Fibroblast of lung (primary cell): ENCODE measurements around the gene PLXNA2.

Experiments
- EZH2 ChIP-seq: IDR thresholded peaks from 2 replicates; pipeline ENCODE4 v1.5.1; 2012; ENCODE audit warnings: low read length, control low read depth, mild to moderate bottlenecking; ENCODE audit errors: missing control alignments
- TF ChIP-seq, protein P1 (sequence below), 2 donors: IDR thresholded peaks in 1 of 2; conservative IDR thresholded peaks in 1 of 2; 1 replicate in 1 of 2; 2 replicates in 1 of 2; pipeline ENCODE4 v1.5.1; 2011 to 2012; ENCODE audit warnings: low read length in 2 of 2, control low read depth in 1 of 2, inconsistent platforms in 1 of 2, low read depth in 1 of 2, mild to moderate bottlenecking in 1 of 2

DNA sequence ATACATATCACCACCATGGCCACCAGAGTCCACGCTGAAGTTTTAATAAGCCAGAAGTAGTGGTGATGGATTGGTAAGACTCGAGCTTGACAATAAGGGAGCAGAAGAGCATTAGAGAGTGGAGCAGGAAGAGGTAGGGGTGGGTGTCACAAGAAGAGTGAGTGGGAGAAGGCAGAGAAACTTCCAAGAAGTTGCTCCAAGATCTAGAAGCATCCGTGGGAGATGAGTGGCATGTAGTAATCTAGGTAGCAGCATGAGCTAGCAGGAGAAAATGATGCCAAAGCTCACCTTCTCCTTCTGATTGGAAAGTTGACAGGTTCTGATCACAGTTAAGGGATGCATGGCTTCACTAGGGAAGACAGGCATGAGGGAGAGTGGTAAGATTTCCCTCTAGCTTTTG lies 49.2 kb downstream of the PLXNA2 start:
- TF ChIP-seq, protein P1, sequence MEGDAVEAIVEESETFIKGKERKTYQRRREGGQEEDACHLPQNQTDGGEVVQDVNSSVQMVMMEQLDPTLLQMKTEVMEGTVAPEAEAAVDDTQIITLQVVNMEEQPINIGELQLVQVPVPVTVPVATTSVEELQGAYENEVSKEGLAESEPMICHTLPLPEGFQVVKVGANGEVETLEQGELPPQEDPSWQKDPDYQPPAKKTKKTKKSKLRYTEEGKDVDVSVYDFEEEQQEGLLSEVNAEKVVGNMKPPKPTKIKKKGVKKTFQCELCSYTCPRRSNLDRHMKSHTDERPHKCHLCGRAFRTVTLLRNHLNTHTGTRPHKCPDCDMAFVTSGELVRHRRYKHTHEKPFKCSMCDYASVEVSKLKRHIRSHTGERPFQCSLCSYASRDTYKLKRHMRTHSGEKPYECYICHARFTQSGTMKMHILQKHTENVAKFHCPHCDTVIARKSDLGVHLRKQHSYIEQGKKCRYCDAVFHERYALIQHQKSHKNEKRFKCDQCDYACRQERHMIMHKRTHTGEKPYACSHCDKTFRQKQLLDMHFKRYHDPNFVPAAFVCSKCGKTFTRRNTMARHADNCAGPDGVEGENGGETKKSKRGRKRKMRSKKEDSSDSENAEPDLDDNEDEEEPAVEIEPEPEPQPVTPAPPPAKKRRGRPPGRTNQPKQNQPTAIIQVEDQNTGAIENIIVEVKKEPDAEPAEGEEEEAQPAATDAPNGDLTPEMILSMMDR (conservative IDR thresholded peaks at IDR 0.05 in 1 of 2, IDR thresholded peaks at IDR 0.05 in 1 of 2; ENCODE audit: low read depth in 1 of 2, low read length in 2 of 2): no peak
- TF ChIP-seq EZH2: no peak
